NCI-H2107 (cell line): ENCODE measurements around the gene SLC6A19.

ENCODE experiments used
- DNase-seq: peaks from one replicate; lab custom pipeline; 2025; lab: John Stamatoyannopoulos, UW

The SLC6A19 gene

GRCh38 chr5:1195916-1196315, 5.5 kb upstream of the SLC6A19 start:
- no peak for DNase-seq

DNA sequence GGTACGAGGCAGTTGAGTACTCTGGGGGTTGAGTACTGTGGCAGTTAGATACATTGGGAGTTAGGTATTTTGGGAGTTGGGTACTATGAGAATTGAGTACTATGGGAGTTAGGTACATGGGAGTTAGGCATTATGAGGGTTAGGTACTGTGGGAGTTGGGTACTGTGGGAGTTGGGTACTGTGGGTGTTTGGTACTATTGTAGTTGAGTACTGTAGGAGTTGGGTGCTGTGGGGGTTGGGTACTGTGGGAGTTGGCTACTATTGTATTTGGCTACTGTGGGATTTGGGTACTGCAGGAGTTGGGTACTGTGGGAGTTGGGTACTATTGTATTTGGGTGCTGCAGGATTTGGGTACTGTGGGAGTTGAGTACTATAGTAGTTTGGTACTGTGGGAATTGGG, 4.8 kb upstream of the SLC6A19 start:
- no peak for DNase-seq

GRCh38 chr5:1197876-1198666, 3.3 kb upstream of the SLC6A19 start:
- DNase-seq: no peak

DNA sequence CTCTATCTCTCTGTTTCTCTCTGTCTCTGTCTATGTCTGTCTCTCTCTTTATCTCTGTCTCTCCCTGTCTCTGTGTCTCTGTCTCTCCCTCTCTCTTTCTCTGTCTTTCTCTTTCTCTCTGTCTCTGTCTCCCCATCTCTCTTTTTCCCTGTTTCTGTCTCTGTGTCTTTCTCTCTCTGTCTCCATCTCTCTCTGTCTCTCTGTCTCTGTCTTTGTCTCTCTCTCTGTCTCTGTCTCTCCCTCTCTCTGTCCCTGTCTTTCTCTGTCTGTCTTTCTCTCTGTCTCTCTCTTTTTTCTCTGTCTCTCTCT, 2.1 kb upstream of the SLC6A19 start:
- DNase-seq: no peak

DNA sequence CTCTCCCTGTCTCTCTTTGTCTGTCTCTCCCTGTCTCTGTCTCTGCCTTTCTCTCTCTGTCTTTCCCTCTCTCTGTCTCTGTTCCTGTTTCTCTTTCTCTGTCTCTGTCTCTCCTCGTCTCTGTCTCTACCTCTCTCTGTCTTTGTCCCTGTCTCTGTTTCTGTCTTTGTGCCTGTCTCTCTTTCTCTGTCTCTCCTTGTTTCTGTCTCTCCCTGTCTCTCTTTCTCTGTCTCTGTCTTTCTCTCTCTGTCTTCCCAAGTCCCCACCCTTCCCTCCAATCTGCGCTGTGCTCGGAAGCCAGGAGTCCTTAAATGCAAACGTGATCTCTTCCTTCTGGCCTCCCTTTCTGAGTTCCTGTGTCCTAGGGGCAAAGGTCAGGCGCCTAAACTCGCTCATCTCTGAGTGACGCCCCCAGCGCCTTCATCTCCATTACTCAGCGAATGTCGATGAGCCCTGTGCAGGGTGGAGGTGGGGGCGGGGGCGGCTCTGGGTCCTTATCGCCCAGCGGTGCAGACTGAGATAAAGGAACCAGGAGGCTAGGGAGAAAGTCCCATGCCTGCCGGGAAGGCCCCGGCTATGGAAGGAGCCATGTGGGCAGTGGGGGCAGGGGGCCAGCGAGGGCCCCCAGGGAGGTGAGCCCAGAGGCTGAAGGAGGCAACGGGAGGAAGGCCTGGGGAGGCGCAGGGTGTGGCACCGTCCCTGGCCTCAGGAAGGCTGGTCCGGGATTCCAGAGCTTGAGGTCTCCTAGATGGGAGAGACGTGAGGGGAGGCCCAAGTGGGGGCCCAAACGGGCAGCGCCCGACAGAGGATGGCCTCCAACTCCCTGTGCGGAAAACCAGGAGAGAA, 1.5 kb upstream of the SLC6A19 start:
- DNase-seq: no peak

DNA sequence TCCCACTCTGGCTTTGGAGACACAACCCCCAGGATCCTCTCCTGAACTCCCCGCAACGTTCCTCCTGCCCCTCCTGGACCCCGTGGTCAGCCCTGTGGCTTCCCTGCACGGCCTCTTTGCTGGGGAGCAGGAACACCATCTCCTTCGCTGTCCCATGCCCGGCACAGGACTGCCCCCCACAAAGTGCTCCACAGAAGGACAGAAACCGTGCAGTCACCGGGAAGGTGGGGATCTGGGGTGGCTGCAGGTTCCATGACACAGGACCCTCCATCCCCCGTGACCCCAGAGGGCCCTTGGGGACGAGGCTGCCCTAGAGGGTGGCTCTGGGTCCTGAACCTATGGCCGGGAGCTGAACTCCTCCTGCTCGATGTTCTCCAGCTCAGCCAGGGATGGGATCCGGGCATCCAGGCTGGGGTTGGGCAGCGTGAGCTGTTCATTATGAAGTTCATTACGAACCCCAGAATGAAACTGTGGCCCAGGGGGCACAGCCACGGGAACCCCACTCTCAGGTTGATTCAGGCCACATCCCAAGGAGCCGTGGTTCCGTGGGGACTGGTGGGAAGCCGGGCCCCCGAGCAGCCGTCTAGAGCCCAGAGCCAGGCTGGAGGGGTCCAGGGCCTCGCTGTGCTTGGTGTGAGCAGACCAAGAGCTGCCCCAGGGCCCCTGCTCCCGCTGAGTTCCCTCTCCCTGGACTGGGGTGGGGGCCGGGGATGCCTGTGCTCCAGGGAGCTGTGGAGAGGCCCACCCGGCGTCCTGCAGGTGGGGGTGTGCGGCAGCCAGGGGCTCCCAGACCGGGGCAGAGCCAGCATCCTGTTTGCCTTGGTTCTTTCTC, 684 bp upstream of the SLC6A19 start:
- DNase-seq: no peak

GRCh38 chr5:1202026-1202797, 817 bp downstream of the SLC6A19 start:
- DNase-seq: no peak

DNA sequence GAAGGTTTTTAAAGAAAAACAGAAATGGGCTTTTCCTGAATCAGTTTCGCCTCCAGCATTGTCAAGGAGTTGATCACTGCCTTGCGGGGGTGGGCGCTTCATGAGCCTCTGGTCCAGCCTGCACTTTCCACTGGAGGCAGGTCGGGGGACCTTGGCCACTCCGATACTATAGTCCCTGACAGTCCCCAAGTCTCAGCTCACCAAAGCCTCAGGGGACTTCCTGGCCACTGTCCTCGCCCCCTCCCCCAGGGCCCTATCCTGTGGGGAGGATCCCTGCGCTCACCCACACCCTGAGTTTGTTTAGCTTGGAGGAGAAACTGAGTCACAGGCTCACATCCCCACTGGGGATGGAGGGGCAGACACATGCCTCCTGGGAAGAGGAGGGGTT, 1.4 kb downstream of the SLC6A19 start:
- no peak for DNase-seq

DNA sequence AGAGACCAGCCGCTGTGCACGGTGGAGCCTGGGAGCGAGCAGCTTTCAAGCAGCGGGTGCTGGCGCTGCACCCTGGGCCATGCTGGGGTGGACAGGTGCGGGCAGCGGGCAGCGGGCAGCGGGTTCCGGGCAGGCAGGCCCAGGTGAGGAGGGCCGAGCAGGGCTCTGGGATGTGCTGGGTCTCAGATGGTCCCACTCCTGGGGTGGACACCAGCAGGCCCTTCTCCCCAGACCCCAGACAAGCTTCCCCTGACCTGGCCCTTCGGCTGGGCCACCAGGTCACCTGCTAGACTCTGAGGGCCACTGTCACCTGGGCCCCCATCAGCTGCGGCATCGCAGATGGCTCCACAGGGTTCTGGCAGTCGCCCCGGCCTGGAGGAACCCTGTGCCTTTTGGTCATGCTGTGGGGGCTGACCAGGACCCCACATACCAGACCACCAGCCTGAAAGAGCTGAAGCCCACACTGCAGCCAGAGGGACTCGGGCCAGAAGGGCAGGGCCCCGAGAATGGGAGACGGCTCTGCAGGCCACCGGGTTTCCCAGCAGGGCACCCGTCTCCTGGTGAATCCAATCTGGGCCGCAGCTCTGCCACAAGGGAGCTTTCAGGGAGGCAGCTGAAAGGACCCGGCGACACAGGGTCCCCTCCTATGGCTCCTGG, 2.0 kb downstream of the SLC6A19 start:
- DNase-seq: no peak

DNA sequence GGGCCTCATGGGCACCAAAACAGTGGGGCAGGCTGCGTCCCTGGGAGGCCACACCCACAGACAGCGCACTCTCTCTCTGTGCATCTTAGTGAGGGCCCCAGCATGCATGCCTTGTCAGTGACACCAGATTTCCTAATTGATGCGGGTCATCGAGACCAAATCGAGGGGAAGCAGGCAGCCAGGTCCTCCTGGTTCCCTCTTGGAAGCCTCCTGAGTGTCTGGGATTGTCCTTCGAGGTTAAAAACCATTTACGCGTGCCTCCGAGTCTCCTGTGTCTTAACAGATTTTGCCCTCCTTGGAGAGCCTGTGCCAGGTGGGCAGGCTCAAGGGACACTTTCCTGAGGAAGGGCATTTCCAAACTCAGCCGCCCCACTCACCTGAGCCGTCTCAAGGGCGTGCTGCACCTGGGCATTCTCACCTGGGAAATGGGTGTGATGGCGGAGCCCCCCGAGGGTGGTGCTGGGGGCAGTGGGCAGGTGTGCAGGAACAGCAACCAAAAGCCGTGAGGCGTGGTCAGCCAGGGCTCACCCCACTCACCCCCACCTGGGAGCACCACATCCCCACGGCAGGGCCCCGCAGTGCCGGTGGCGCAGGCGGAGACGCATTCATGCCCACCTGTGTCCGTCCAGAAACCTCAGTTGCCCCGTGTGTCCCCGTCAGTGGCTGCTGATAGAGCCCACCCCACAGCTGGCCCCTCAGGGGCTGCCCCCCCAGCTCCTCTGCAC, 2.7 kb downstream of the SLC6A19 start:
- DNase-seq: no peak

DNA sequence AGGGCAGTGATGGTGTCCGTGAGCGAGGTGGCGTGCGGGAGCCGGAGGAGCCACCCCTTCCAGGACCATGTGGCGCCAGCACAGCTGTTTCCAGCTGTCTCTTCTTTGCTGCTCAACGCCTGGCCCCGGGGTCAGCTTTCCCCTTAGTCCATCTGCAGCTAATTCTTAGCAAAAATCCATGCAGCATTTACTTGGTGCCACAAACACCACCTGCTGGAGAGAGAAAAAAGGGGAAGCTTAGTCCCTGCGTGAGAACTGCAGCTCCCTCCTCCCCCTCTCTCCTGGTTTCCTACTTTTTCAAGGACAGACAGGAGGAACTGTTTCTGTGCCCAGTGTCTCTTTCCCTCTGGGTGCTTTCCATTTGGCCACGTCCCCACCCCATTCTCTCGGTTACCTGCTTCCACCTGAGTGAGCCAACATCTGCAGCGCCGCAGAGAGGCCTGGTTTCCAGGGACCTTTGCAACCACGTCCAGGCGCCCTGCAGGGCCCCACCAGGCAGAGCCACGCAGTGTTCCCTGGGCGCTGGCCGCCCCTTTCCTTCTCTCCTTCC, 3.4 kb downstream of the SLC6A19 start:
- DNase-seq: peak; percentile 44

DNA sequence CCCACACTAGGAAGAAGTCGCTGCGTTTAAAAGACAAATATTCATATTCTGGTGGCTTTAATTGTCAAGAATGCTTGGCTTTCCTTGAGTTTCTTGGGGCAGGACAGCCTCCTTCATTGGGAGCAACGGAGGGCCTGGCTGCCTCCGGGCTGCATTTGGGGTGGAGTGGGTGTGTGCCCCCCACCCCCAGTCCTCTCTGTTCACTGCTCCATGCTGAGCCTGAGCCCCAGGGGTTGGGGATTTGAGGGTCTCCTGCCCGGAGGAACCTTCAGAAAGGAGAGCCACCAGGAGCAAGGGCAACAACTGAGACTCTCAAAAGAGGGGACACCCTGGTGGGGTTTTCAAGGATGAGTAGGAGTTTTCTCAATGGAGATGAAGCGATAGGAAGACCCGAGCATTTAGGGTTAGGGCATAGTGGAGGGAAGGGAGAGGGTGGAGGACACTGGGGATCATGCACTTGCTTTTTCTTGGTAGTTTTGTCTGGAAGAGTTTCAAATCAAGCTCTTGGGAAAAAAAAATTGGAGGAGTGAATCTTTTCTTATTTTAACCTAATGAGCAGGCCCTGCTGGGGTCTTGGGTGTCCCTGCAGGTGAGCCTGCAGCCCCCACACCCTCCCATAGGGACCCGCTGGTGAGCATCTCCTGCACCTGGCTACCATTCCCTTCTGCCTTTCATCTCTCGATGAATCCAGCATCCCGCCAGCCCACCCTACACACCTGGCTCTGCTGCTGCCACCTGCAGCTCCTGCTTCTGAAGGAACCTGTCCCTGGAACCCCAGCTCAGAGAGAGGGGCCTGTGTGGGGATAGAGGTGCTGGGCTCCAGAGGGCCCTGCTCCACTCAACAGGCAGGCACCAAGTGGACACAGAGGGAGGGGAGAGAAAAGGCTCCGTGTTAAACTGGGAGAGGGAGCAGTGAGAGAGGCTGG, 4.1 kb downstream of the SLC6A19 start:
- DNase-seq: no peak

DNA sequence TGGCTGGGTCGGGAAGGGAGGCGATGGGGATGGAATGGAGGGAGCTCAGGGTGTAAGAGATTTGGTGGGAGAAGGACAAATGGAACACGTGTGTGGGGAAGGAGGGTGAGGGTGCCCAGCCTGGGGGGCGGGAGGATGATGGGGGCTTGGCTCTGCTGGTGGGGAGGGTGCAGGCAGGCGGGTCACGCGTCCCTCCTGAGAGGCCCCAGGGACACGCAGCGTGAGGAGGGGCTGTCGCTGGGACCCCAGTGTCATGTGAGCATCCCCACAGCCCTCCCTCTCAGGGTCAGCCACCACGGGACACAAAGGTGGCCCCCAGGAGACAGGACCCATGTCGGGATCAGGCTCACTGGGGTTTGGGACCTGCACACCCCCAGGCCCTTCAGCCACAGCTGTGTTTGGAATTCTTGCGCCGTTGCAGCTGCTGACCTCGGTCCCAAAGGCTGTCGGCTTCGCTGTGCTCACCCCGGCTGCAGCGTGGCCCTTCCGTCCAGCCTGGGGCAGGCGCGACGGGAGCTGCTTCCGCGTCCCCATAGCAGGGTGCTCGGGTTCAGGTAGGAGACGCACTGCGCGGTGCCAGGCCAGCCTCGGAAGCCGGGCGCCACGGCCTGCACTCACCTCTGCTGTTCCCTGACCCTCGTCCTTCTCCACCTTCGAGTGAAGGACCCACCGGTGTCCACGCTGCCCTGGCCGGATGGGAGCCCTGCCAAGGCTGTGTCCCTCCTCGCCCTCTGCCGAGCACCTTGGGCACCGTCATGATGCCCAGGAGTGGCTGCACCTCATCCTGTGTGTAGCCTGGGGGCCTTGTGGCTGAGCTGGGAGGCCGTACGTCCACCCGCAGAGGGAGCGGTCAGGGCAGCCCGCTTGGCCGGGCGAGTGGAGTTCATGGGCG, 5.4 kb downstream of the SLC6A19 start:
- DNase-seq: no peak

DNA sequence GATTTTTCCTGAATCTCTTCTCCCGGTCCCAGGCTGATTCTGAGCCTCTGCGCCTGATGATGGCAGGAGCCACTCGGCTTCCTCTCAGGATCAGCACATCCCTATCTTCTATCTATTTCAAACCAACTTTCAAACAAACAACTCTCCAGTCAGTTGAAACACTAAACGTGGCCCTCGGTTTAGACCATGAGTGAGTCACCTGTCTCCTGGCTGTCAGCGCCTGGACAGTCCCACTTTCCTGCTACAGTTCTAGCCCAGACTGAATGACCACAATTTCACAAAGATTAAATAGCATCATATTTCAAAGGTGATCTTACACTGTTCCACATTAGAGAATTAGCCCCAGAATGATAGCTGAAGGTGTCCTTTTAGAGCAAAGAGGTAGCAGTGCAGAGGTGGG, 6.2 kb downstream of the SLC6A19 start:
- no peak for DNase-seq

GRCh38 chr5:1208221-1208742, 6.9 kb downstream of the SLC6A19 start:
- no peak for DNase-seq

- DNase-seq: no peak
Observed at GRCh38 chr5:1208743-1209488, 7.5 kb downstream of the SLC6A19 start.

- no peak for DNase-seq
Observed at GRCh38 chr5:1209489-1209852, 8.1 kb downstream of the SLC6A19 start.
